ENCODE results near the gene MLLT10. TPM values are rescaled to one million over a fixed set of nuclear protein-coding genes. Genes with fewer than 3 reads are reported as not detected.

MLLT10 gene
- 54.0 and 54.6 TPM in 2 replicates for total RNA-seq
- 30.6 and 35.4 TPM in 2 replicates for polyA plus RNA-seq
- polyA plus RNA-seq (2011; cell fraction: cytosol; rRNA removed), result 25.9 and 26.4 TPM in 2 replicates
- 78.7 and 85.6 TPM in 2 replicates for polyA plus RNA-seq (2011; cell fraction: nucleus; rRNA removed)
- 23.7 and 30.4 TPM in 2 replicates for polyA plus RNA-seq (2012)
- 133 and 157 TPM in 2 replicates for polyA minus RNA-seq
- 9.7 TPM for polyA minus RNA-seq (2011; cell fraction: cytosol; rRNA and poly(A)+ RNA removed)
- 123 and 131 TPM in 2 replicates for polyA minus RNA-seq (2011; cell fraction: nucleus; rRNA and poly(A)+ RNA removed)
- Bru-seq, nascent RNA, result percentile 94 among the genes with signal in this experiment
- percentile 83 among the genes with signal in this experiment for BruChase-seq, experiment 1, labeled RNA remaining after a 6-hour chase
- percentile 89 among the genes with signal in this experiment for BruChase-seq, experiment 2, labeled RNA remaining after a 2-hour chase
- long read RNA-seq, partial matches to known transcripts, result 7 of 17 reads
- long read RNA-seq, other reads (novel, unspliced or antisense), result 9 of 17 reads

GRCh38 chr10:21533467-21534279 is at the start of gene MLLT10:
MLLT10 (plus strand) TSS chr10:21534232; CDS start chr10:21534645, 413 bp downstream.
- Histone ChIP-seq H4K20me1 (replicated peaks; ENCODE audit: control insufficient read depth, extremely low read depth, insufficient read depth, low read length) (no peaks in the 10 kb centered on the region), H3K27ac (ENCODE audit: insufficient read depth, low read depth, low read length) (peak within 1 kb of the TSS; percentile 60), H3K9me1 (replicated peaks; ENCODE audit: control insufficient read depth, extremely low read depth, insufficient read depth, low read length) (no peaks in the 10 kb centered on the region), H3K9ac (replicated peaks; ENCODE audit: extremely low read depth, insufficient read depth, low read length) (peak within 1 kb of the TSS; percentile 87), H2AFZ (ENCODE audit: low read depth, low read length) (peak within 1 kb of the TSS; percentile 50), H3K79me2 (ENCODE audit: control insufficient read depth, insufficient read depth, low read length) (peaks cover 28% of the 10 kb centered on the region), H3K27me3 (ENCODE audit: control insufficient read depth in 2 of 2, insufficient read depth in 2 of 2, low read length in 2 of 2) (no peaks in the 10 kb centered on the region), H3K4me2 (ENCODE audit: insufficient read depth, low read length) (peak within 1 kb of the TSS; percentile 95), H3K9me3 (replicated peaks; ENCODE audit: control insufficient read depth, insufficient read depth, low read length) (no peaks in the 10 kb centered on the region), H3K4me3 (replicated peaks in 1 of 3; ENCODE audit: insufficient read depth in 1 of 3, low read depth in 1 of 3, low read length in 3 of 3) (peak within 1 kb of the TSS; percentile 80 to 93 (median 83)), H3K4me1 (ENCODE audit: control insufficient read depth, extremely low read depth, insufficient read depth, low read length) (peaks cover 17% of the 10 kb centered on the region), H3K36me3 (ENCODE audit: control insufficient read depth in 2 of 2, extremely low read depth in 1 of 2, insufficient read depth in 2 of 2, low read length in 2 of 2) (no peaks in the 10 kb centered on the region)
- dilution Hi-C loops (cut with MboI; ENCODE audit: extremely low pct_ligation_motif_present, low sequenced_read_pairs), result no loop called here
- peak; percentile 62 for FAIRE-seq
- intact Hi-C loops (cut with micrococcal nuclease), result loop anchor here (1.0 kb wide), 5 partner anchors 7 to 255 kb away; no protein-coding TSS in a partner anchor
- BruUV-seq (replicated peaks), result TSS peak; percentile 91
- CTCF ChIA-PET, result interaction anchor here (0.8 to 1.8 kb wide), 4 partner anchors 15 to 254 kb away, joined by 3 to 11 read pairs (median 6); no protein-coding TSS in a partner anchor
- TF ChIP-seq FOS (IDR thresholded peaks at IDR 0.05; ENCODE audit: borderline replicate concordance, insufficient read depth, low read length) (no peak), JUN (IDR thresholded peaks at IDR 0.05; ENCODE audit: borderline replicate concordance, insufficient read depth, insufficient read length, low read depth) (no peak), POLR2AphosphoS5 (IDR thresholded peaks at IDR 0.05; ENCODE audit: insufficient read depth, low read depth, low read length) (peak; percentile 88), POLR2A (IDR thresholded peaks at IDR 0.05; ENCODE audit: low read depth, low read length) (peak; percentile 83)
- POLR2A ChIA-PET, result interaction anchor here (0.5 to 0.6 kb wide), 2 partner anchors 15 to 17 kb away, joined by 3 read pairs; no protein-coding TSS in a partner anchor
- DNase-seq (ENCODE audit: low read depth, low spot score), result peak; percentile 97

Data from endothelial cell of umbilical vein (primary cell).